ENCODE data around the gene C1orf210. TPM values are rescaled to one million over a fixed set of nuclear protein-coding genes. Genes with fewer than 3 reads are reported as not detected.

The C1orf210 gene
- total RNA-seq, 2 experiments from 2014 or later: not detected

DNA sequence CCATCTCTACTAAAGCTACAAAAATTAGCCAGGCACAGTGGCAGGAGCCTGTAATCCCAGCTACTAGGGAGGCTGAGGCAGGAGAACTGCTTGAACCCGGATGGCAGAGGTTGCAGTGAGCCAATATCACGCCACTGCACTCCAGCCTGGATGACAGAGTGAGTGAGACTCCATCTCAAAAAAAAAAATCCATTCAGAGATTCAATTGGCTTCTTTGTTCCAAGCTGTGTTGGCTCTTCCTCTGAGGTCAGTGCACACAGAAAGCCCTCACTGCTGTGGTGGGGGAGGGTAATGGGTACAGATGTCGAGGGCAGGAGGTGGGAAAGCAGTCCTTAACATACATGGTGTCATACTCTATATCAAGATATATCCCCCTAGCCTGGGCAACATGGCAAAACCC is 30.1 kb upstream of the C1orf210 start:
- ATAC-seq (ENCODE audit: poor library complexity): no peak
- H3K4me3 ChIP-seq (ENCODE audit: low read length): no peak overlapping the region
- Mint-ChIP-seq H3K9me3 (no peaks in the 10 kb centered on the region), H3K27me3 (no peaks in the 10 kb centered on the region), H3K4me3 (no peak overlapping the region), H3K27ac (no peak overlapping the region), H3K4me1 (ENCODE audit: low read depth) (no peaks in the 10 kb centered on the region), H3K36me3 (ENCODE audit: low read depth) (no peaks in the 10 kb centered on the region)
- no peaks in the 10 kb centered on the region for H3K9me3 ChIP-seq (ENCODE audit: control insufficient read depth in 1 of 2, insufficient read depth in 1 of 2, low read length in 2 of 2)
- TF ChIP-seq, protein P1, sequence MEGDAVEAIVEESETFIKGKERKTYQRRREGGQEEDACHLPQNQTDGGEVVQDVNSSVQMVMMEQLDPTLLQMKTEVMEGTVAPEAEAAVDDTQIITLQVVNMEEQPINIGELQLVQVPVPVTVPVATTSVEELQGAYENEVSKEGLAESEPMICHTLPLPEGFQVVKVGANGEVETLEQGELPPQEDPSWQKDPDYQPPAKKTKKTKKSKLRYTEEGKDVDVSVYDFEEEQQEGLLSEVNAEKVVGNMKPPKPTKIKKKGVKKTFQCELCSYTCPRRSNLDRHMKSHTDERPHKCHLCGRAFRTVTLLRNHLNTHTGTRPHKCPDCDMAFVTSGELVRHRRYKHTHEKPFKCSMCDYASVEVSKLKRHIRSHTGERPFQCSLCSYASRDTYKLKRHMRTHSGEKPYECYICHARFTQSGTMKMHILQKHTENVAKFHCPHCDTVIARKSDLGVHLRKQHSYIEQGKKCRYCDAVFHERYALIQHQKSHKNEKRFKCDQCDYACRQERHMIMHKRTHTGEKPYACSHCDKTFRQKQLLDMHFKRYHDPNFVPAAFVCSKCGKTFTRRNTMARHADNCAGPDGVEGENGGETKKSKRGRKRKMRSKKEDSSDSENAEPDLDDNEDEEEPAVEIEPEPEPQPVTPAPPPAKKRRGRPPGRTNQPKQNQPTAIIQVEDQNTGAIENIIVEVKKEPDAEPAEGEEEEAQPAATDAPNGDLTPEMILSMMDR (IDR thresholded peaks at IDR 0.05): no peak
- H3K36me3 ChIP-seq (ENCODE audit: insufficient read depth, low read length): no peaks in the 10 kb centered on the region
- no peaks in the 10 kb centered on the region for H3K4me1 ChIP-seq (ENCODE audit: insufficient read depth, low read length)
- H3K27me3 ChIP-seq (ENCODE audit: control insufficient read depth in 1 of 2, insufficient read depth in 2 of 2, low read length in 2 of 2): no peaks in the 10 kb centered on the region
- H3K27ac ChIP-seq (ENCODE audit: low read depth in 1 of 2, low read length in 2 of 2): no peak overlapping the region
- ChIA-PET POLR2A (no interaction called here), CTCF (no interaction called here)
- intact Hi-C loops (cut with DNase I, micrococcal nuclease): no loop called here
- DNase-seq: no peak

DNA sequence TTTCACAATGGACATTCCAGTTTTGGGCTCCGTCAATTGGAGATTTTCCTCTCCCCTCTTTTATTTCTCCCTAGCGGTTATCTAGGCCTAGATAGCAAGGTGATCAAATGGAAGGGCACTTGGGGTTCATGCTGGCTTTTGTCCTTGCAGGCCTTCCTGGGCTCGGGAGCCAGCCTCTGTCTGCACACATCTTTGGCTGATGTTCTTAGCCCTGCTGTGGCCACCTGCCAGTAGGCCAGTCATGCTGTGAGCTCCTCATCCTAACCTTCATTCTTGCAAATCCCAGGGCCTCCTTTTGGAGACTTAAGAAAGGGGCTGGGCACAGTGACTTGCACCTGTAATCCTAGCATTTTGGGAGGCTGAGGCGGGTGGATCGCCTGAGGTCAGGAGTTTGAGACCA is 28.9 kb upstream of the C1orf210 start:
- H3K4me1 Mint-ChIP-seq (ENCODE audit: low read depth): no peaks in the 10 kb centered on the region
- POLR2A ChIA-PET: no interaction called here

DNA sequence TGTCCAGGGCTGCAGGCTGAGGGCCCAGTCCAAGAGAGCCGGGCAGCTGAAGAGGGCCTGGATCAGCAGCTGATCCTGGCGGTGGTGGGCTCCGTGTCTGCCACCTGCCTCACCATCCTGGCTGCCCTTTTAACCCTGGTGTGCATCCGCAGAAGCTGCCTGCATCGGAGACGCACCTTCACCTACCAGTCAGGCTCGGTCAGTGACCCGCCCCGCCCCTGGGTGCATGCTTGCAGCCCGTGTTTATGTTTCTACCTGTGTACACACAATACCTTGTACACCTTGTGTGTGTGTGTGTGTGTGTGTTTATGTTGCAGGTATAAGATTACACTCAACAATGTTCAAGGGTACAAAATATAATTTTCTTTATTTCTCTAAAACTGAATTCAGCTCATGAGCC is 28.4 kb upstream of the C1orf210 start:
- ChIA-PET CTCF (no interaction called here), POLR2A (no interaction called here)
- TF ChIP-seq, protein P1 (IDR thresholded peaks at IDR 0.05): no peak
- H3K9me3 ChIP-seq (ENCODE audit: control insufficient read depth in 1 of 2, insufficient read depth in 1 of 2, low read length in 2 of 2): no peaks in the 10 kb centered on the region
- no peaks in the 10 kb centered on the region for H3K36me3 ChIP-seq (ENCODE audit: insufficient read depth, low read length)
- Mint-ChIP-seq H3K4me3 (no peak overlapping the region), H3K36me3 (ENCODE audit: low read depth) (no peaks in the 10 kb centered on the region), H3K9me3 (no peaks in the 10 kb centered on the region), H3K27ac (no peak overlapping the region), H3K27me3 (no peaks in the 10 kb centered on the region), H3K4me1 (ENCODE audit: low read depth) (no peaks in the 10 kb centered on the region)
- intact Hi-C loops (cut with DNase I, micrococcal nuclease): no loop called here
- no peak for DNase-seq
- H3K27ac ChIP-seq (ENCODE audit: low read depth in 1 of 2, low read length in 2 of 2): no peak overlapping the region
- no peak overlapping the region for H3K4me3 ChIP-seq (ENCODE audit: low read length)
- H3K4me1 ChIP-seq (ENCODE audit: insufficient read depth, low read length): no peaks in the 10 kb centered on the region
- ATAC-seq (ENCODE audit: poor library complexity): no peak
- H3K27me3 ChIP-seq (ENCODE audit: control insufficient read depth in 1 of 2, insufficient read depth in 2 of 2, low read length in 2 of 2): no peaks in the 10 kb centered on the region

More for the DNA sequence above, 28.9 kb upstream of the C1orf210 start:
- Histone ChIP-seq H3K27me3 (ENCODE audit: control insufficient read depth in 1 of 2, insufficient read depth in 2 of 2, low read length in 2 of 2) (no peaks in the 10 kb centered on the region), H3K9me3 (ENCODE audit: control insufficient read depth in 1 of 2, insufficient read depth in 1 of 2, low read length in 2 of 2) (no peaks in the 10 kb centered on the region), H3K4me1 (ENCODE audit: insufficient read depth, low read length) (no peaks in the 10 kb centered on the region), H3K36me3 (ENCODE audit: insufficient read depth, low read length) (no peaks in the 10 kb centered on the region), H3K4me3 (ENCODE audit: low read length) (no peak overlapping the region), H3K27ac (ENCODE audit: low read depth in 1 of 2, low read length in 2 of 2) (no peak overlapping the region)
- CTCF ChIA-PET: no interaction called here
- Mint-ChIP-seq H3K4me3 (no peak overlapping the region), H3K27me3 (no peaks in the 10 kb centered on the region), H3K9me3 (no peaks in the 10 kb centered on the region), H3K27ac (no peak overlapping the region), H3K36me3 (ENCODE audit: low read depth) (no peaks in the 10 kb centered on the region)
- ATAC-seq (ENCODE audit: poor library complexity) (no peak), DNase-seq (no peak)
- intact Hi-C loops (cut with DNase I, micrococcal nuclease): no loop called here
- TF ChIP-seq, protein P1 (IDR thresholded peaks at IDR 0.05): no peak

Measured in CD4-positive, alpha-beta T cell (primary cell).